Ishikawa (cell line): ENCODE results near the gene INO80.

Experiments
- CEBPB ChIP-seq: IDR thresholded peaks from 2 replicates; pipeline ENCODE4 v1.6.1; 2012
- CREB1 ChIP-seq: IDR thresholded peaks from 2 replicates; pipeline ENCODE4 v1.6.1; 2012; ENCODE audit warnings: low read depth
- EGR1 ChIP-seq: IDR thresholded peaks from 2 replicates; pipeline ENCODE4 v1.6.1; 2012
- EP300 ChIP-seq: IDR thresholded peaks from 2 replicates; pipeline ENCODE4 v1.6.1; 2012; ENCODE audit warnings: borderline replicate concordance
- FOXM1 ChIP-seq: IDR thresholded peaks from 2 replicates; pipeline ENCODE4 v1.6.1; 2012; ENCODE audit warnings: low read depth, borderline replicate concordance
- RAD21 ChIP-seq: IDR thresholded peaks from 2 replicates; pipeline ENCODE4 v1.6.1; 2012; ENCODE audit warnings: low read depth
- TCF12 ChIP-seq: IDR thresholded peaks from 2 replicates; pipeline ENCODE4 v1.6.1; 2012; ENCODE audit warnings: low read depth
- TF ChIP-seq, protein P1 (sequence below): IDR thresholded peaks from 2 replicates; pipeline ENCODE4 v1.6.1; 2012; ENCODE audit warnings: low read depth, mild to moderate bottlenecking
- TF ChIP-seq, protein P2 (sequence below): IDR thresholded peaks from 2 replicates; pipeline ENCODE4 v1.6.1; 2012

DNA sequence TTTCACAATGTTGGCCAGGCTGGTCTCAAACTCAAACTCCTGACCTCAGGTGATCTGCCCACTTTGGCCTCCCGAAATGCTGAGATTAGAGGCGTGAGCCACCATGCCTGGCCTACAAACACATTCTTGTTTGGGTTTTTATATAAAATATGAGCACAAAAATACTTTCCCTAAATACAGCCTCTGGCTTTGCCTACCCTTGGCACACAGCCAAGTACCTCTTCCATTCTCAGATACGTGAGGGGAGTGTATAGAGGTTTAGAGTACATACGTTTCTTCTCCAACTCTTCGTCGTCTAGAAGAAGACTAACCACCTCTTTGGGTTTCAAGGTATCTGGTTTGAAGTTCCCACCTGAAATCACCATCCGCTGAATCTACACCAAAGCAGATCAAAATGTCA lies 129.3 kb downstream of the INO80 start:
- TF ChIP-seq RAD21 = no peak
- TF ChIP-seq, protein P1, sequence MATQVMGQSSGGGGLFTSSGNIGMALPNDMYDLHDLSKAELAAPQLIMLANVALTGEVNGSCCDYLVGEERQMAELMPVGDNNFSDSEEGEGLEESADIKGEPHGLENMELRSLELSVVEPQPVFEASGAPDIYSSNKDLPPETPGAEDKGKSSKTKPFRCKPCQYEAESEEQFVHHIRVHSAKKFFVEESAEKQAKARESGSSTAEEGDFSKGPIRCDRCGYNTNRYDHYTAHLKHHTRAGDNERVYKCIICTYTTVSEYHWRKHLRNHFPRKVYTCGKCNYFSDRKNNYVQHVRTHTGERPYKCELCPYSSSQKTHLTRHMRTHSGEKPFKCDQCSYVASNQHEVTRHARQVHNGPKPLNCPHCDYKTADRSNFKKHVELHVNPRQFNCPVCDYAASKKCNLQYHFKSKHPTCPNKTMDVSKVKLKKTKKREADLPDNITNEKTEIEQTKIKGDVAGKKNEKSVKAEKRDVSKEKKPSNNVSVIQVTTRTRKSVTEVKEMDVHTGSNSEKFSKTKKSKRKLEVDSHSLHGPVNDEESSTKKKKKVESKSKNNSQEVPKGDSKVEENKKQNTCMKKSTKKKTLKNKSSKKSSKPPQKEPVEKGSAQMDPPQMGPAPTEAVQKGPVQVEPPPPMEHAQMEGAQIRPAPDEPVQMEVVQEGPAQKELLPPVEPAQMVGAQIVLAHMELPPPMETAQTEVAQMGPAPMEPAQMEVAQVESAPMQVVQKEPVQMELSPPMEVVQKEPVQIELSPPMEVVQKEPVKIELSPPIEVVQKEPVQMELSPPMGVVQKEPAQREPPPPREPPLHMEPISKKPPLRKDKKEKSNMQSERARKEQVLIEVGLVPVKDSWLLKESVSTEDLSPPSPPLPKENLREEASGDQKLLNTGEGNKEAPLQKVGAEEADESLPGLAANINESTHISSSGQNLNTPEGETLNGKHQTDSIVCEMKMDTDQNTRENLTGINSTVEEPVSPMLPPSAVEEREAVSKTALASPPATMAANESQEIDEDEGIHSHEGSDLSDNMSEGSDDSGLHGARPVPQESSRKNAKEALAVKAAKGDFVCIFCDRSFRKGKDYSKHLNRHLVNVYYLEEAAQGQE = no peak
- TF ChIP-seq EP300 = no peak
- no peak for TF ChIP-seq CREB1
- no peak for TF ChIP-seq EGR1
- TF ChIP-seq, protein P2, sequence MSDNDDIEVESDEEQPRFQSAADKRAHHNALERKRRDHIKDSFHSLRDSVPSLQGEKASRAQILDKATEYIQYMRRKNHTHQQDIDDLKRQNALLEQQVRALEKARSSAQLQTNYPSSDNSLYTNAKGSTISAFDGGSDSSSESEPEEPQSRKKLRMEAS = no peak
- TF ChIP-seq TCF12 = no peak
- TF ChIP-seq FOXM1 = no peak
- TF ChIP-seq CEBPB = no peak
